ENCODE measurements around the gene PSMG3. TPM values are rescaled to one million over a fixed set of nuclear protein-coding genes. Genes with fewer than 3 reads are reported as not detected.

Gene PSMG3
- total and polyA plus RNA-seq, 2 of the 8 experiments (the other 6 are each of a cell fraction or from before 2014, with no cell fraction given): 30.2 to 62.0 TPM

DNA sequence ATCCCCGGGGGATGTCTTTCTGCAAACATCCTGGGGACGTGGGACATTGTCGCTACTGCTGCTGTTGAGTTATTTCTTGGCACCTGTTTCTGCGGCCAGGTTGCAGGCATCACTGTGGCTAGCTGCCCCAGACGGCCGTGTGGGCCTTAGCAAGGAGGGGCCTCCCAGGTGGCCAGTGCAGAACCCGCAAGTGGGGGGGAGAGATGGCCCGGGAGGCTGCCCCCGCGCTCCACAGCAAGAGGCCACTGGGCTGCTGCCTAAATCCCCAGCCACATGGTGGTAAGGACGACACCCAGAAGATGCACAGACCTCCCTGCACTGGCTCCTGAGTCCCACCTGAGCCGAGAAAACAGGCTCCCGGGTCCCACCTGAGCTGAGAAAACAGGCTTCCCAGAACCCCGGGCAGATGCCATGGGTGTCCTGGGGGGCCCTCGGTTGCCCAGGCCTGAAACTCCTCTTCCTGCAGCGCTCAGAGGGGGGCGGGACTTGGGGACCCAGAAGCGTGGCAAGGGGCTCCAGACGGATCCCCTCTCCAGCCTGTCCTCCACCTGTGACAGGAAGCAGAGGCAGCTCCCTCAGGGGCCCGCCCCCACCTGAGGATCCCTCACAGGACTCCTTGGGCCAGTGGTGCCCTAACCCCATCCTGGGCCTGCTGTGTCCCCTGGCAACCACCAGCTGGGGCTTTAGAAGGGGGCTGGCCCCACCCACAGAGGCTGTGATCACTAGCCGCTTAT lies 40.3 kb downstream of the PSMG3 start (continued):
- TF ChIP-seq, protein P1, sequence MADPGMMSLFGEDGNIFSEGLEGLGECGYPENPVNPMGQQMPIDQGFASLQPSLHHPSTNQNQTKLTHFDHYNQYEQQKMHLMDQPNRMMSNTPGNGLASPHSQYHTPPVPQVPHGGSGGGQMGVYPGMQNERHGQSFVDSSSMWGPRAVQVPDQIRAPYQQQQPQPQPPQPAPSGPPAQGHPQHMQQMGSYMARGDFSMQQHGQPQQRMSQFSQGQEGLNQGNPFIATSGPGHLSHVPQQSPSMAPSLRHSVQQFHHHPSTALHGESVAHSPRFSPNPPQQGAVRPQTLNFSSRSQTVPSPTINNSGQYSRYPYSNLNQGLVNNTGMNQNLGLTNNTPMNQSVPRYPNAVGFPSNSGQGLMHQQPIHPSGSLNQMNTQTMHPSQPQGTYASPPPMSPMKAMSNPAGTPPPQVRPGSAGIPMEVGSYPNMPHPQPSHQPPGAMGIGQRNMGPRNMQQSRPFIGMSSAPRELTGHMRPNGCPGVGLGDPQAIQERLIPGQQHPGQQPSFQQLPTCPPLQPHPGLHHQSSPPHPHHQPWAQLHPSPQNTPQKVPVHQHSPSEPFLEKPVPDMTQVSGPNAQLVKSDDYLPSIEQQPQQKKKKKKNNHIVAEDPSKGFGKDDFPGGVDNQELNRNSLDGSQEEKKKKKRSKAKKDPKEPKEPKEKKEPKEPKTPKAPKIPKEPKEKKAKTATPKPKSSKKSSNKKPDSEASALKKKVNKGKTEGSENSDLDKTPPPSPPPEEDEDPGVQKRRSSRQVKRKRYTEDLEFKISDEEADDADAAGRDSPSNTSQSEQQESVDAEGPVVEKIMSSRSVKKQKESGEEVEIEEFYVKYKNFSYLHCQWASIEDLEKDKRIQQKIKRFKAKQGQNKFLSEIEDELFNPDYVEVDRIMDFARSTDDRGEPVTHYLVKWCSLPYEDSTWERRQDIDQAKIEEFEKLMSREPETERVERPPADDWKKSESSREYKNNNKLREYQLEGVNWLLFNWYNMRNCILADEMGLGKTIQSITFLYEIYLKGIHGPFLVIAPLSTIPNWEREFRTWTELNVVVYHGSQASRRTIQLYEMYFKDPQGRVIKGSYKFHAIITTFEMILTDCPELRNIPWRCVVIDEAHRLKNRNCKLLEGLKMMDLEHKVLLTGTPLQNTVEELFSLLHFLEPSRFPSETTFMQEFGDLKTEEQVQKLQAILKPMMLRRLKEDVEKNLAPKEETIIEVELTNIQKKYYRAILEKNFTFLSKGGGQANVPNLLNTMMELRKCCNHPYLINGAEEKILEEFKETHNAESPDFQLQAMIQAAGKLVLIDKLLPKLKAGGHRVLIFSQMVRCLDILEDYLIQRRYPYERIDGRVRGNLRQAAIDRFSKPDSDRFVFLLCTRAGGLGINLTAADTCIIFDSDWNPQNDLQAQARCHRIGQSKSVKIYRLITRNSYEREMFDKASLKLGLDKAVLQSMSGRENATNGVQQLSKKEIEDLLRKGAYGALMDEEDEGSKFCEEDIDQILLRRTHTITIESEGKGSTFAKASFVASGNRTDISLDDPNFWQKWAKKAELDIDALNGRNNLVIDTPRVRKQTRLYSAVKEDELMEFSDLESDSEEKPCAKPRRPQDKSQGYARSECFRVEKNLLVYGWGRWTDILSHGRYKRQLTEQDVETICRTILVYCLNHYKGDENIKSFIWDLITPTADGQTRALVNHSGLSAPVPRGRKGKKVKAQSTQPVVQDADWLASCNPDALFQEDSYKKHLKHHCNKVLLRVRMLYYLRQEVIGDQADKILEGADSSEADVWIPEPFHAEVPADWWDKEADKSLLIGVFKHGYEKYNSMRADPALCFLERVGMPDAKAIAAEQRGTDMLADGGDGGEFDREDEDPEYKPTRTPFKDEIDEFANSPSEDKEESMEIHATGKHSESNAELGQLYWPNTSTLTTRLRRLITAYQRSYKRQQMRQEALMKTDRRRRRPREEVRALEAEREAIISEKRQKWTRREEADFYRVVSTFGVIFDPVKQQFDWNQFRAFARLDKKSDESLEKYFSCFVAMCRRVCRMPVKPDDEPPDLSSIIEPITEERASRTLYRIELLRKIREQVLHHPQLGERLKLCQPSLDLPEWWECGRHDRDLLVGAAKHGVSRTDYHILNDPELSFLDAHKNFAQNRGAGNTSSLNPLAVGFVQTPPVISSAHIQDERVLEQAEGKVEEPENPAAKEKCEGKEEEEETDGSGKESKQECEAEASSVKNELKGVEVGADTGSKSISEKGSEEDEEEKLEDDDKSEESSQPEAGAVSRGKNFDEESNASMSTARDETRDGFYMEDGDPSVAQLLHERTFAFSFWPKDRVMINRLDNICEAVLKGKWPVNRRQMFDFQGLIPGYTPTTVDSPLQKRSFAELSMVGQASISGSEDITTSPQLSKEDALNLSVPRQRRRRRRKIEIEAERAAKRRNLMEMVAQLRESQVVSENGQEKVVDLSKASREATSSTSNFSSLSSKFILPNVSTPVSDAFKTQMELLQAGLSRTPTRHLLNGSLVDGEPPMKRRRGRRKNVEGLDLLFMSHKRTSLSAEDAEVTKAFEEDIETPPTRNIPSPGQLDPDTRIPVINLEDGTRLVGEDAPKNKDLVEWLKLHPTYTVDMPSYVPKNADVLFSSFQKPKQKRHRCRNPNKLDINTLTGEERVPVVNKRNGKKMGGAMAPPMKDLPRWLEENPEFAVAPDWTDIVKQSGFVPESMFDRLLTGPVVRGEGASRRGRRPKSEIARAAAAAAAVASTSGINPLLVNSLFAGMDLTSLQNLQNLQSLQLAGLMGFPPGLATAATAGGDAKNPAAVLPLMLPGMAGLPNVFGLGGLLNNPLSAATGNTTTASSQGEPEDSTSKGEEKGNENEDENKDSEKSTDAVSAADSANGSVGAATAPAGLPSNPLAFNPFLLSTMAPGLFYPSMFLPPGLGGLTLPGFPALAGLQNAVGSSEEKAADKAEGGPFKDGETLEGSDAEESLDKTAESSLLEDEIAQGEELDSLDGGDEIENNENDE (IDR thresholded peaks at IDR 0.05; ENCODE audit: insufficient replicate concordance, low read length): no peak
- TF ChIP-seq CBX5 (IDR thresholded peaks at IDR 0.05; ENCODE audit: low read depth, low read length): no peak
- TF ChIP-seq, protein P2, sequence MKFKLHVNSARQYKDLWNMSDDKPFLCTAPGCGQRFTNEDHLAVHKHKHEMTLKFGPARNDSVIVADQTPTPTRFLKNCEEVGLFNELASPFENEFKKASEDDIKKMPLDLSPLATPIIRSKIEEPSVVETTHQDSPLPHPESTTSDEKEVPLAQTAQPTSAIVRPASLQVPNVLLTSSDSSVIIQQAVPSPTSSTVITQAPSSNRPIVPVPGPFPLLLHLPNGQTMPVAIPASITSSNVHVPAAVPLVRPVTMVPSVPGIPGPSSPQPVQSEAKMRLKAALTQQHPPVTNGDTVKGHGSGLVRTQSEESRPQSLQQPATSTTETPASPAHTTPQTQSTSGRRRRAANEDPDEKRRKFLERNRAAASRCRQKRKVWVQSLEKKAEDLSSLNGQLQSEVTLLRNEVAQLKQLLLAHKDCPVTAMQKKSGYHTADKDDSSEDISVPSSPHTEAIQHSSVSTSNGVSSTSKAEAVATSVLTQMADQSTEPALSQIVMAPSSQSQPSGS (IDR thresholded peaks at IDR 0.05; ENCODE audit: low read length): no peak
